Gastroesophageal sphincter (tissue), 4 donors: Measurements from ENCODE around the gene MYRIP. TPM values are rescaled to one million over a fixed set of nuclear protein-coding genes. Genes with fewer than 3 reads are reported as not detected.
A peak's percentile ranks its signal among the peaks of the same experiment; 100 is the strongest.
"Not testable (repeated sequence)": the region's sequence is repeated elsewhere in the genome, so short reads cannot be mapped to it uniquely, and the experiment has no call there.

Experiments
- ATAC-seq: fragments of 150-250 bp; one replicate; pipeline ENCODE4 v1.9.1; 2016; ENCODE audit warnings: mild to moderate bottlenecking, moderate library complexity
- H3K27ac ChIP-seq, 4 donors: fragments of 200-600 bp; sonication (generic) in 3 of 4; 1 replicate in 3 of 4; 2 replicates in 1 of 4; pipeline ENCODE4 v1.5.1; 2016 to 2019
- H3K27me3 ChIP-seq: fragments of 200-600 bp; sonication (generic); one replicate; pipeline ENCODE4 v1.5.1; 2019
- H3K36me3 ChIP-seq, 2 donors: fragments of 200-600 bp; sonication (generic); one replicate each; pipeline ENCODE4 v1.5.1; 2019; ENCODE audit warnings: control low read depth in 1 of 2
- H3K4me1 ChIP-seq, 3 donors: fragments of 200-600 bp; sonication (generic); 1 replicate in 2 of 3; 2 replicates in 1 of 3; pipeline ENCODE4 v1.5.1; 2016 to 2019; ENCODE audit warnings: control low read depth in 2 of 3
- H3K4me3 ChIP-seq, 2 donors: fragments of 200-600 bp; sonication (generic); one replicate each; pipeline ENCODE4 v1.5.1; 2019; ENCODE audit warnings: mild to moderate bottlenecking in 1 of 2, moderate library complexity in 1 of 2
- H3K9me3 ChIP-seq, 3 donors: fragments of 200-600 bp; sonication (generic); one replicate each; pipeline ENCODE4 v1.5.1; 2017 to 2019; ENCODE audit warnings: control low read depth in 2 of 3
- EP300 ChIP-seq: sonication (generic); formaldehyde crosslinking; IDR thresholded peaks from one replicate; pipeline ENCODE4 v1.6.1; 2017; ENCODE audit warnings: antibody characterized with exemption, mild to moderate bottlenecking
- POLR2A ChIP-seq, 2 donors: fragments of 450-650 bp; IDR thresholded peaks; one replicate each; pipeline ENCODE4 v1.6.1; 2017; ENCODE audit warnings: antibody characterized with exemption in 2 of 2, mild to moderate bottlenecking in 2 of 2, moderate library complexity in 1 of 2
- POLR2AphosphoS5 ChIP-seq: sonication (generic); formaldehyde crosslinking; IDR thresholded peaks from one replicate; pipeline ENCODE4 v1.6.1; 2017; ENCODE audit warnings: antibody characterized with exemption
- WGBS, 2 donors: methylation state at CpG; one replicate each; pipeline ENCODE4 v1.1.5; 2018; ENCODE audit warnings: low coverage in 1 of 2; 5-methylcytosine and 5-hydroxymethylcytosine counted together
- total RNA-seq, 4 donors: library from RNA; depleted of rRNA; stranded (reverse); fragments of >200 nt; gene quantifications; one replicate each; pipeline ENCODE4 v1.1.0, GENCODE V29; 2016
- TF ChIP-seq, protein P1 (sequence below), 4 experiments: fragments of 200-600 bp in 2 of 4; fragments of 450-650 bp in 2 of 4; sonication (generic) in 1 of 4; IDR thresholded peaks; one replicate each; pipeline ENCODE4 v1.5.1; 2017 to 2019; ENCODE audit warnings: antibody characterized with exemption in 4 of 4, mild to moderate bottlenecking in 2 of 4, moderate library complexity in 2 of 4

Gene MYRIP
- total RNA-seq, 4 donors from 2014 or later: 3.7 to 6.4 (median 5.0) TPM

GRCh38 chr3:39810647-39811161, 1.3 kb downstream of the MYRIP start:
- Histone ChIP-seq H3K27ac (no peak overlapping the region), H3K36me3 (no peaks in the 10 kb centered on the region), H3K4me3 (peak overlapping the region; percentile 62 to 85), H3K27me3 (peaks cover 76% of the 10 kb centered on the region), H3K9me3 (no peaks in the 10 kb centered on the region), H3K4me1 (peaks cover 5 to 25% (median 10%) of the 10 kb centered on the region in 3 donors)
- 3 to 8% methylated on average over 11 to 15 of the region's 16 CpGs for WGBS, 2 donors
- TF ChIP-seq POLR2A (IDR thresholded peaks at IDR 0.05) (no peak), EP300 (no peak), POLR2AphosphoS5 (no peak)
- TF ChIP-seq, protein P1, sequence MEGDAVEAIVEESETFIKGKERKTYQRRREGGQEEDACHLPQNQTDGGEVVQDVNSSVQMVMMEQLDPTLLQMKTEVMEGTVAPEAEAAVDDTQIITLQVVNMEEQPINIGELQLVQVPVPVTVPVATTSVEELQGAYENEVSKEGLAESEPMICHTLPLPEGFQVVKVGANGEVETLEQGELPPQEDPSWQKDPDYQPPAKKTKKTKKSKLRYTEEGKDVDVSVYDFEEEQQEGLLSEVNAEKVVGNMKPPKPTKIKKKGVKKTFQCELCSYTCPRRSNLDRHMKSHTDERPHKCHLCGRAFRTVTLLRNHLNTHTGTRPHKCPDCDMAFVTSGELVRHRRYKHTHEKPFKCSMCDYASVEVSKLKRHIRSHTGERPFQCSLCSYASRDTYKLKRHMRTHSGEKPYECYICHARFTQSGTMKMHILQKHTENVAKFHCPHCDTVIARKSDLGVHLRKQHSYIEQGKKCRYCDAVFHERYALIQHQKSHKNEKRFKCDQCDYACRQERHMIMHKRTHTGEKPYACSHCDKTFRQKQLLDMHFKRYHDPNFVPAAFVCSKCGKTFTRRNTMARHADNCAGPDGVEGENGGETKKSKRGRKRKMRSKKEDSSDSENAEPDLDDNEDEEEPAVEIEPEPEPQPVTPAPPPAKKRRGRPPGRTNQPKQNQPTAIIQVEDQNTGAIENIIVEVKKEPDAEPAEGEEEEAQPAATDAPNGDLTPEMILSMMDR (IDR thresholded peaks at IDR 0.05): no peak
- ATAC-seq: no peak

DNA sequence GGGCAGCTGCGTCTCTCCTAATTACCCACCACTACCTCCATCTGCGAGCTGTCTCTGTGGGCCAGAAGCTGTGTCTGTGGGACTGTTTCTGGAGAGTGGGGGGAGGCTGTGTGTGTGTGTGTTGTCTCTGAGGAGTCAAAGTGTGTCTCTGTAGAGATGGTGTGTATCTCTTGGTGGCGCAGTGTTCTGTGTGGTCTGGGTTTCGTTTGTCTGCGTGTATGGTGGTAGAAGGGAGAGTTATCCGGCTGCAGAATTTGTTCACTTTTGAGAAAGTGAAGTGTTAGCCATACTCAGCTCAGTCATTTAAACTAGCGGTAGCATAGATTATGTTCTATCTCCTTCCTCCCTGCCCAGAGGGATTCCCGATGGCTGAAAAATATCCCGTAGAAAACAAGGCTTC, 2.2 kb downstream of the MYRIP start:
- Histone ChIP-seq H3K27ac (no peak overlapping the region), H3K4me3 (no peak overlapping the region), H3K4me1 (peaks cover 5 to 25% (median 10%) of the 10 kb centered on the region in 3 donors), H3K36me3 (no peaks in the 10 kb centered on the region), H3K27me3 (peaks cover 76% of the 10 kb centered on the region), H3K9me3 (no peaks in the 10 kb centered on the region)
- 50 to 80% methylated on average over 2 to 9 of the region's 9 CpGs for WGBS, 2 donors
- TF ChIP-seq, protein P1 (IDR thresholded peaks at IDR 0.05): no peak
- TF ChIP-seq POLR2AphosphoS5 (no peak), EP300 (no peak), POLR2A (IDR thresholded peaks at IDR 0.05) (no peak)
- no peak for ATAC-seq

- ATAC-seq: no peak
- 73 to 75% methylated on average over 2 of the region's 2 CpGs for WGBS, 2 donors
These were observed 3.1 kb downstream of the MYRIP start for GRCh38 chr3:39812537-39812936.

DNA sequence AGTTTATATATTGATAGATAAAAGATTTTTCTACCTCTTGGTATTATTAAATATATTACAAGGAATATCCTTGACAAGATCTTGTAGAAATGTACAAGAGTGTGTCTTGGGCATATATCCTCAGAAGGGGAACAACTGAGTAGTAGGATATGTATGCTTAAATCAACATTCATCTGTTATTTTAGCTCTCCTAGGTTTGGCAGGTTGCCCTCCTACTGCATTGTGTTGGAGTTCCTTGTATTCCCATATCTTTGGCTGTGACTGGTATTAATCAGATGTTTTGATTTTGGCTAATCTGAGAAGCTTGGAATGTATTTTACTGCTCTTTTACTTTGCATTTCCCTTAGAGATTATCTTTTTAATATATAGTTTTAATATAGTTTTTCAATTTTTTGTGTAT, 4.6 kb downstream of the MYRIP start:
- TF ChIP-seq, protein P1 (IDR thresholded peaks at IDR 0.05): no peak
- no peak for TF ChIP-seq POLR2A (IDR thresholded peaks at IDR 0.05)
- no peak for TF ChIP-seq EP300
- no peak for TF ChIP-seq POLR2AphosphoS5
- Histone ChIP-seq H3K4me1 (peaks cover 5 to 18% (median 10%) of the 10 kb centered on the region in 3 donors), H3K36me3 (no peaks in the 10 kb centered on the region), H3K27ac (no peak overlapping the region), H3K27me3 (peaks cover 66% of the 10 kb centered on the region), H3K4me3 (no peak overlapping the region), H3K9me3 (no peaks in the 10 kb centered on the region)
- no peak for ATAC-seq

More at GRCh38 chr3:39812537-39812936, 3.1 kb downstream of the MYRIP start:
- H3K27ac ChIP-seq: no peak overlapping the region
- no peak overlapping the region for H3K4me3 ChIP-seq
- TF ChIP-seq EP300 (no peak), POLR2AphosphoS5 (no peak), POLR2A (IDR thresholded peaks at IDR 0.05) (no peak)
- TF ChIP-seq, protein P1 (IDR thresholded peaks at IDR 0.05): no peak
- H3K27me3 ChIP-seq: peaks cover 70% of the 10 kb centered on the region
- H3K9me3 ChIP-seq: no peaks in the 10 kb centered on the region
- no peaks in the 10 kb centered on the region for H3K36me3 ChIP-seq
- peaks cover 5 to 25% (median 10%) of the 10 kb centered on the region in 3 donors for H3K4me1 ChIP-seq

GRCh38 chr3:39819899-39820298, 10.5 kb downstream of the MYRIP start:
- no peak overlapping the region for H3K27ac ChIP-seq
- peaks cover 12% of the 10 kb centered on the region for H3K27me3 ChIP-seq
- no peaks in the 10 kb centered on the region for H3K36me3 ChIP-seq
- no peaks in the 10 kb centered on the region for H3K4me1 ChIP-seq
- H3K9me3 ChIP-seq: no peaks in the 10 kb centered on the region
- WGBS, 2 donors: 14% methylated on average over 3 of the region's 3 CpGs; no CpG with 5 or more reads in 1 of the 2 donors
- H3K4me3 ChIP-seq: no peak overlapping the region
- TF ChIP-seq, protein P1 (IDR thresholded peaks at IDR 0.05): no peak
- TF ChIP-seq POLR2A (IDR thresholded peaks at IDR 0.05) (no peak), POLR2AphosphoS5 (no peak), EP300 (no peak)
- no peak for ATAC-seq

DNA sequence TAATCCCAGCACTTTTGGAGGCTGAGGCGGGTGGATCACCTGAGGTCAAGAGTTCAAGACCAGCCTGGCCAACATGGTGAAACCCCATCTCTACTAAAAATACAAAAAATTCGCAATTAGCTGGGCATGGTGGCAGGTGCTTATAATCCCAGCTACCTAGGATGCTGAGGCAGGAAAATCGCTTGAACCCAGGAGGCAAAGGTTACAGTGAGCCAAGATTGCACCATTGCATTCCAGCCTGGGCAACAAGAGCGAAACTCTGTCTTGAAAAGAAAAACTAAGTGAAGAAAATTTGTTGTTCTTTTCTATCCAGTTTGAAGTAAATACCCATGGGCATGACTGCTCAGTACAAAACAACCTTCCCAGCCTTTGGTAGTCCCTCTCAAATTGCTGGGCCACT, 24.4 kb downstream of the MYRIP start:
- not testable (repeated sequence) for H3K27me3 ChIP-seq, H3K4me3 ChIP-seq, H3K27ac ChIP-seq, H3K36me3 ChIP-seq, ATAC-seq, H3K4me1 ChIP-seq
- H3K9me3 ChIP-seq: peaks cover 0 to 10% (median 0%) of the 10 kb centered on the region in 3 donors
- 83 to 89% methylated on average over 1 to 2 of the region's 4 CpGs for WGBS, 2 donors
